MM.1S (cell line): Measurements from ENCODE around the gene DLG5.

ENCODE experiments used
- DNase-seq: peaks from one replicate; pipeline ENCODE4 v3.0.0-alpha.2; 2015
- H2AFZ ChIP-seq: fragments of 300-600 bp; sonication (generic); 2 replicates; pipeline ENCODE4 v1.6.0; 2016; ENCODE audit warnings: antibody characterized with exemption, low read length
- H3F3A ChIP-seq: fragments of 300-600 bp; sonication (generic); 2 replicates; pipeline ENCODE4 v1.6.1; 2016; ENCODE audit warnings: mild to moderate bottlenecking, antibody characterized with exemption, low read length, moderate library complexity, mixed read lengths; ENCODE audit not compliant: insufficient read depth
- H3K27ac ChIP-seq: fragments of 300-600 bp; sonication (generic); 2 replicates; pipeline ENCODE4 v1.5.1; 2016; ENCODE audit warnings: mild to moderate bottlenecking, low read length
- H3K27me3 ChIP-seq: fragments of 300-600 bp; sonication (generic); replicated peaks from 2 replicates; pipeline ENCODE4 v1.6.0; 2016; ENCODE audit warnings: low read length; ENCODE audit not compliant: insufficient read depth
- H3K36me3 ChIP-seq: fragments of 300-600 bp; sonication (generic); replicated peaks from 2 replicates; pipeline ENCODE4 v1.6.1; 2016; ENCODE audit warnings: mild to moderate bottlenecking, low read length, mixed read lengths; ENCODE audit not compliant: insufficient read depth
- H3K4me1 ChIP-seq: fragments of 300-600 bp; sonication (generic); 2 replicates; pipeline ENCODE4 v1.6.1; 2016; ENCODE audit warnings: low read length, mixed read lengths
- H3K4me2 ChIP-seq: fragments of 300-600 bp; sonication (generic); 2 replicates; pipeline ENCODE4 v1.6.0; 2016; ENCODE audit warnings: low read depth, low read length
- H3K4me3 ChIP-seq: fragments of 300-600 bp; sonication (generic); 2 replicates; pipeline ENCODE4 v1.5.1; 2016; ENCODE audit warnings: low read length, mixed read lengths
- H3K79me2 ChIP-seq: fragments of 300-600 bp; sonication (generic); 2 replicates; pipeline ENCODE4 v1.6.1; 2016; ENCODE audit warnings: mixed run types, low read length, mixed read lengths
- H3K9ac ChIP-seq: fragments of 300-600 bp; sonication (generic); 2 replicates; pipeline ENCODE4 v1.6.1; 2016; ENCODE audit warnings: low read length, mixed read lengths
- H3K9me2 ChIP-seq: fragments of 300-600 bp; sonication (generic); replicated peaks from 2 replicates; pipeline ENCODE4 v1.6.1; 2016; ENCODE audit warnings: mild to moderate bottlenecking, low read length, mixed read lengths; ENCODE audit not compliant: insufficient read depth
- H3K9me3 ChIP-seq: fragments of 300-600 bp; sonication (generic); replicated peaks from 2 replicates; pipeline ENCODE4 v1.6.1; 2016; ENCODE audit warnings: mild to moderate bottlenecking, low read length, mixed read lengths; ENCODE audit not compliant: insufficient read depth
- H4K20me1 ChIP-seq: fragments of 300-600 bp; sonication (generic); 2 replicates; pipeline ENCODE4 v1.6.1; 2016; ENCODE audit warnings: mild to moderate bottlenecking, low read length, moderate library complexity, mixed read lengths; ENCODE audit not compliant: insufficient read depth
- EZH2 ChIP-seq: fragments of 300-600 bp; sonication (generic); optimal IDR thresholded peaks from 2 replicates; pipeline ENCODE3; 2017; ENCODE audit warnings: low read depth, mild to moderate bottlenecking, antibody characterized with exemption, low read length, mixed read lengths
- EZH2phosphoT487 ChIP-seq: fragments of 300-600 bp; sonication (generic); IDR thresholded peaks from 2 replicates; pipeline ENCODE4 v1.6.1; 2018; ENCODE audit warnings: antibody characterized with exemption, low read length
- TF ChIP-seq, protein P1 (sequence below): fragments of 300-600 bp; sonication (generic); IDR thresholded peaks from 2 replicates; pipeline ENCODE4 v1.5.1; 2016; ENCODE audit warnings: antibody characterized with exemption, low read length, mixed read lengths

DLG5 gene

DNA sequence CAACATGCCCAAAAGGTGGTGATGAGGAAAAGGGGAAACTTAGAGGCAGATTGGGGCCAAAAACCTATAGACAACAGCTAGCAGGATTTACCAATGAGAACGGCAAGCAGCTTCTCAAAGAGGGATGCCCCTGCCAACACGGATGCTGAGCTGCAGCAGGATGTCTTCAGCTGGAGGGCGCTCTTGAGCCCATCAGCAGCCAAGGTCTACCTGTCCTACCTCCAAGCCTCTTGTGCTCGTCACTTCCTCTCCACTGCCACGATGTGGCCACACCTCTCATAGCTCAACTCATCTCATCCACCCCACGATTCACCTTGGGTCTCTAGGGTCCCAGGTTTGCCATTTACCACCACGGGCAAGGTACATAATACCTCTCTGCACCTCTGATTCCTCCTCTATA is 36.5 kb downstream of the DLG5 start:
- no peak overlapping the region for H3K4me3 ChIP-seq
- no peaks in the 10 kb centered on the region for H3K36me3 ChIP-seq
- no peaks in the 10 kb centered on the region for H3K4me1 ChIP-seq
- no peak overlapping the region for H2AFZ ChIP-seq
- 0 out of 2 replicates have a peak, but pooled peaks cover 3% of the 10 kb centered on the region for H4K20me1 ChIP-seq
- no peak overlapping the region for H3K4me2 ChIP-seq
- H3K9ac ChIP-seq, result no peak overlapping the region
- H3K9me3 ChIP-seq, result no peaks in the 10 kb centered on the region
- no peaks in the 10 kb centered on the region for H3K9me2 ChIP-seq
- no peak for DNase-seq
- no peaks in the 10 kb centered on the region for H3F3A ChIP-seq
- no peaks in the 10 kb centered on the region for H3K27me3 ChIP-seq
- TF ChIP-seq EZH2phosphoT487 (no peak), EZH2 (no peak)
- TF ChIP-seq, protein P1, sequence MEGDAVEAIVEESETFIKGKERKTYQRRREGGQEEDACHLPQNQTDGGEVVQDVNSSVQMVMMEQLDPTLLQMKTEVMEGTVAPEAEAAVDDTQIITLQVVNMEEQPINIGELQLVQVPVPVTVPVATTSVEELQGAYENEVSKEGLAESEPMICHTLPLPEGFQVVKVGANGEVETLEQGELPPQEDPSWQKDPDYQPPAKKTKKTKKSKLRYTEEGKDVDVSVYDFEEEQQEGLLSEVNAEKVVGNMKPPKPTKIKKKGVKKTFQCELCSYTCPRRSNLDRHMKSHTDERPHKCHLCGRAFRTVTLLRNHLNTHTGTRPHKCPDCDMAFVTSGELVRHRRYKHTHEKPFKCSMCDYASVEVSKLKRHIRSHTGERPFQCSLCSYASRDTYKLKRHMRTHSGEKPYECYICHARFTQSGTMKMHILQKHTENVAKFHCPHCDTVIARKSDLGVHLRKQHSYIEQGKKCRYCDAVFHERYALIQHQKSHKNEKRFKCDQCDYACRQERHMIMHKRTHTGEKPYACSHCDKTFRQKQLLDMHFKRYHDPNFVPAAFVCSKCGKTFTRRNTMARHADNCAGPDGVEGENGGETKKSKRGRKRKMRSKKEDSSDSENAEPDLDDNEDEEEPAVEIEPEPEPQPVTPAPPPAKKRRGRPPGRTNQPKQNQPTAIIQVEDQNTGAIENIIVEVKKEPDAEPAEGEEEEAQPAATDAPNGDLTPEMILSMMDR, result no peak
- H3K27ac ChIP-seq, result no peak overlapping the region
- H3K79me2 ChIP-seq, result peaks cover 53% of the 10 kb centered on the region

- no peak overlapping the region for H3K4me3 ChIP-seq
- H3K4me1 ChIP-seq, result no peaks in the 10 kb centered on the region
- H3K9ac ChIP-seq, result no peak overlapping the region
- H3K27me3 ChIP-seq, result no peaks in the 10 kb centered on the region
- H3K9me2 ChIP-seq, result no peaks in the 10 kb centered on the region
- H3F3A ChIP-seq, result no peaks in the 10 kb centered on the region
- 0 out of 2 replicates have a peak, but pooled peaks cover 3% of the 10 kb centered on the region for H4K20me1 ChIP-seq
- TF ChIP-seq EZH2phosphoT487 (no peak), EZH2 (no peak)
- TF ChIP-seq, protein P1, result no peak
- H3K79me2 ChIP-seq, result peaks cover 49% of the 10 kb centered on the region
- no peaks in the 10 kb centered on the region for H3K9me3 ChIP-seq
- H2AFZ ChIP-seq, result no peak overlapping the region
- no peak overlapping the region for H3K4me2 ChIP-seq
- DNase-seq, result no peak
- no peak overlapping the region for H3K27ac ChIP-seq
- H3K36me3 ChIP-seq, result no peaks in the 10 kb centered on the region
Measured at GRCh38 chr10:77889277-77889903, 37.2 kb downstream of the DLG5 start.

- peaks cover 53% of the 10 kb centered on the region for H3K79me2 ChIP-seq
- no peak overlapping the region for H3K27ac ChIP-seq
- H3K4me3 ChIP-seq, result no peak overlapping the region
- H3K9me3 ChIP-seq, result no peaks in the 10 kb centered on the region
- no peak overlapping the region for H3K4me2 ChIP-seq
- H3F3A ChIP-seq, result no peaks in the 10 kb centered on the region
- H3K9me2 ChIP-seq, result no peaks in the 10 kb centered on the region
- TF ChIP-seq, protein P1, result no peak
- TF ChIP-seq EZH2, result no peak
- no peak for TF ChIP-seq EZH2phosphoT487
- no peak overlapping the region for H2AFZ ChIP-seq
- no peak for DNase-seq
- H3K9ac ChIP-seq, result no peak overlapping the region
- 0 out of 2 replicates have a peak, but pooled peaks cover 3% of the 10 kb centered on the region for H4K20me1 ChIP-seq
- no peaks in the 10 kb centered on the region for H3K27me3 ChIP-seq
- no peaks in the 10 kb centered on the region for H3K4me1 ChIP-seq
- H3K36me3 ChIP-seq, result no peaks in the 10 kb centered on the region
Measured at GRCh38 chr10:77888356-77888703, 38.2 kb downstream of the DLG5 start.
